Spleen (tissue), 11 donors: ENCODE data around the gene SUSD6. TPM values are rescaled to one million over a fixed set of nuclear protein-coding genes. Genes with fewer than 3 reads are reported as not detected.

Experiments used
- DNase-seq: peaks from one replicate; pipeline ENCODE4 v3.0.0-alpha.2; 2020
- H3K27ac ChIP-seq, 8 donors: fragments of 200-600 bp; sonication (generic) in 7 of 8; 1 replicate in 4 of 8; 2 replicates in 4 of 8; pipeline versions ENCODE4 v1.5.0 to v1.8.0; 2016 to 2021; ENCODE audit warnings: inconsistent platforms in 4 of 8, mild to moderate bottlenecking in 4 of 8, moderate library complexity in 1 of 8
- H3K27me3 ChIP-seq, 7 donors: fragments of 200-600 bp; sonication (generic) in 6 of 7; replicated peaks in 1 of 7; 1 replicate in 4 of 7; 2 replicates in 3 of 7; pipeline versions ENCODE4 v1.5.0 to v1.8.0; 2016 to 2021; ENCODE audit warnings: inconsistent platforms in 3 of 7, mild to moderate bottlenecking in 1 of 7
- H3K36me3 ChIP-seq, 6 donors: fragments of 200-600 bp; sonication (generic) in 5 of 6; 1 replicate in 4 of 6; 2 replicates in 2 of 6; pipeline versions ENCODE4 v1.5.0 to v1.8.0; 2016 to 2021; ENCODE audit warnings: inconsistent platforms in 2 of 6
- H3K4me1 ChIP-seq, 6 donors: fragments of 200-600 bp; sonication (generic) in 5 of 6; 1 replicate in 3 of 6; 2 replicates in 3 of 6; pipeline versions ENCODE4 v1.5.0 to v1.8.0; 2016 to 2021; ENCODE audit warnings: inconsistent platforms in 3 of 6
- H3K4me3 ChIP-seq, 8 donors: fragments of 200-600 bp; sonication (generic) in 7 of 8; 1 replicate in 4 of 8; 2 replicates in 4 of 8; pipeline versions ENCODE4 v1.5.0 to v1.8.0; 2016 to 2021; ENCODE audit warnings: inconsistent platforms in 4 of 8, mild to moderate bottlenecking in 4 of 8, moderate library complexity in 2 of 8
- H3K9me3 ChIP-seq, 8 donors: fragments of 200-600 bp; sonication (generic) in 7 of 8; 1 replicate in 4 of 8; 2 replicates in 4 of 8; pipeline versions ENCODE4 v1.5.0 to v1.8.0; 2016 to 2021; ENCODE audit warnings: inconsistent platforms in 4 of 8
- POLR2A ChIP-seq, 3 donors: fragments of 450-650 bp; IDR thresholded peaks; one replicate each; pipeline ENCODE4 v1.5.1; 2017; ENCODE audit warnings: antibody characterized with exemption in 3 of 3, mild to moderate bottlenecking in 1 of 3
- POLR2AphosphoS5 ChIP-seq, 3 donors: sonication (generic); formaldehyde crosslinking; IDR thresholded peaks; one replicate each; pipeline ENCODE4 v1.5.1; 2017; ENCODE audit warnings: antibody characterized with exemption in 3 of 3
- WGBS, 5 donors: extraction: QIAGEN DNeasy Blood & Tissue Kit in 3 of 5; methylation state at CpG; one replicate each; pipeline versions ENCODE4 v1.1.5 to v1.1.7; 2013 to 2018; 5-methylcytosine and 5-hydroxymethylcytosine counted together
- intact Hi-C: fragments of 100-400 bp; cut with DNase I; formaldehyde crosslinking; loops from one replicate; pipeline ENCODE4 v1.15.0; 2023; ENCODE audit warnings: low total_unique reads
- polyA plus RNA-seq, 3 donors: library from polyadenylated mRNA; stranded (reverse); fragments of 200-250 nt; gene quantifications; one replicate each; pipeline ENCODE4 v1.2.1, GENCODE V29; 2013
- total RNA-seq, 7 donors: library from RNA; depleted of rRNA in 3 of 7; stranded (reverse); fragments of >200 nt in 3 of 7; fragmentation: NEBNext Ultra II Directional in 4 of 7; extraction: Animal tissue kit (Norgen Biotek cat#: 25700) in 4 of 7; gene quantifications; one replicate each; pipeline versions ENCODE4 v1.1.0 to v1.2.1, GENCODE V29; 2016 to 2021
- TF ChIP-seq, protein P1 (sequence below), 11 experiments: fragments of 200-600 bp in 7 of 11; fragments of 450-650 bp in 4 of 11; sonication (generic) in 4 of 11; IDR thresholded peaks in 8 of 11; conservative IDR thresholded peaks in 3 of 11; 1 replicate in 7 of 11; 2 replicates in 4 of 11; pipeline versions ENCODE4 v1.4.0 to v1.8.0; 2016 to 2021; ENCODE audit warnings: antibody characterized with exemption in 11 of 11, inconsistent platforms in 4 of 11, mild to moderate bottlenecking in 1 of 11
- donor health status: healthy with polysubstance abuse.
- donor health status: DM: no; HTN: no; CAD: no; lungs with moderate emphysema.
- donor health status: DM: no; HTN: no; CAD: no.
- donor health status: Bipolar disorder and iron deficiency.
- donor health status: healthy.
- donor health status: DM: no; HTN: no; CAD: no.
- donor health status: DM: yes; HTN: yes; CAD: no.

The SUSD6 gene
- total and polyA plus RNA-seq, 10 donors: 10.7 to 120 (median 86.4) TPM

DNA sequence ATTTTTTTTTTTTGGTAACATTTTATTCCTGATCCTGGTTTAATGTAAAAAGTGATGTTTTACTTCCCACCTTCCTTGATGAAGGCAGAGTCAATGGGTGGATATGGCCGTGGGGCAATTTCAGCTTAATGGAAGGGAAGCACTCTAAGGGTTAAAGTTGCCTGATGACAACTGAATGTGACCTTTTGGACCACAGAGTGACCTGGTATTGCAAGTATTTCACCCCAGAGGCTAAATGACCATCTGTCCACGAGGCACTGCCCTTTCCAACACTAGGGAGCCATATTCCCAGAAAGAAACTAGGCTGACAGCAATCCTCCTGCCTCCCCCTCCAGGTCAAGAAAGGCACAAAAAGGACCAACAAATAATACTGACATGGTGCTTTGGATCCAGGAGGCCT lies 41.5 kb upstream of the SUSD6 start:
- Histone ChIP-seq H3K36me3 (no peaks in the 10 kb centered on the region), H3K4me1 (peaks cover 13 to 39% (median 36%) of the 10 kb centered on the region in 6 donors), H3K4me3 (no peak overlapping the region), H3K9me3 (no peaks in the 10 kb centered on the region), H3K27me3 (peaks cover 5 to 98% (median 85%) of the 10 kb centered on the region in 7 donors), H3K27ac (no peak overlapping the region)
- WGBS, 5 donors: 49 to 60% (median 56%) methylated on average over 2 of the region's 2 CpGs
- TF ChIP-seq, protein P1, sequence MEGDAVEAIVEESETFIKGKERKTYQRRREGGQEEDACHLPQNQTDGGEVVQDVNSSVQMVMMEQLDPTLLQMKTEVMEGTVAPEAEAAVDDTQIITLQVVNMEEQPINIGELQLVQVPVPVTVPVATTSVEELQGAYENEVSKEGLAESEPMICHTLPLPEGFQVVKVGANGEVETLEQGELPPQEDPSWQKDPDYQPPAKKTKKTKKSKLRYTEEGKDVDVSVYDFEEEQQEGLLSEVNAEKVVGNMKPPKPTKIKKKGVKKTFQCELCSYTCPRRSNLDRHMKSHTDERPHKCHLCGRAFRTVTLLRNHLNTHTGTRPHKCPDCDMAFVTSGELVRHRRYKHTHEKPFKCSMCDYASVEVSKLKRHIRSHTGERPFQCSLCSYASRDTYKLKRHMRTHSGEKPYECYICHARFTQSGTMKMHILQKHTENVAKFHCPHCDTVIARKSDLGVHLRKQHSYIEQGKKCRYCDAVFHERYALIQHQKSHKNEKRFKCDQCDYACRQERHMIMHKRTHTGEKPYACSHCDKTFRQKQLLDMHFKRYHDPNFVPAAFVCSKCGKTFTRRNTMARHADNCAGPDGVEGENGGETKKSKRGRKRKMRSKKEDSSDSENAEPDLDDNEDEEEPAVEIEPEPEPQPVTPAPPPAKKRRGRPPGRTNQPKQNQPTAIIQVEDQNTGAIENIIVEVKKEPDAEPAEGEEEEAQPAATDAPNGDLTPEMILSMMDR (IDR thresholded peaks at IDR 0.05 in 8 of 11, conservative IDR thresholded peaks at IDR 0.05 in 3 of 11): no peak
- TF ChIP-seq POLR2AphosphoS5 (IDR thresholded peaks at IDR 0.05): no peak
- TF ChIP-seq POLR2A (IDR thresholded peaks at IDR 0.05): no peak
- DNase-seq: no peak
- intact Hi-C loops: loop anchor here (10.0 kb wide), 1 partner anchor 325 kb away; no protein-coding TSS in a partner anchor

DNA sequence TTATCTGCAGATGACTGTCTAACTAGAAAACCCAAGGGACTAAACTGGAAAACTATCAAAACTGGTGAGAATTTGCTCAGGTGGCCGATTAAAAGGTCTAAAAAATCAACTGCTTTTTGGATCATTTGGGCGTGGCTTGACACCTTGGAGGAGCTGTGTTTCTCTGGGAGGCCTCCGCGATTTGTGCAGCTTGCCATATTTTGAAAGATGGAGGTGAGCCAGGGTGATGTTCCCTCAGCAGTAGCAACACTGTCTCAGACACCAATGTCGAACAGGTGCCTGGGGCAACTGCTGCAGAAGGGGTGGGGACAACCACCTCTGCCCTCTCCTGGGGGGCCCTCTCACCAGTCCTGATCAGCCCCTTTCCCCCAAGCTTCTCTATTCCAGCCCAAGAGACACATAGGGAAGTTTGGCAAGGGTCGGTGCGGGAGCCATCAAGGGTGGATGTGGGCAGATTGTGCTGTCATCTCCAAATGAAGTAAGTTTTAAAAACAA lies 40.5 kb upstream of the SUSD6 start:
- Histone ChIP-seq H3K27me3 (peaks cover 5 to 98% (median 83%) of the 10 kb centered on the region in 7 donors), H3K27ac (no peak overlapping the region), H3K4me1 (peaks cover 13 to 42% (median 37%) of the 10 kb centered on the region in 6 donors), H3K4me3 (peak overlapping the region in 1 of 8 donors; percentile 30), H3K9me3 (no peaks in the 10 kb centered on the region), H3K36me3 (no peaks in the 10 kb centered on the region)
- intact Hi-C loops: loop anchor here (10.0 kb wide), 1 partner anchor 326 kb away; no protein-coding TSS in a partner anchor
- 76 to 85% (median 80%) methylated on average over 6 to 7 of the region's 7 CpGs for WGBS, 5 donors
- no peak for TF ChIP-seq POLR2A (IDR thresholded peaks at IDR 0.05)
- TF ChIP-seq, protein P1 (IDR thresholded peaks at IDR 0.05 in 8 of 11, conservative IDR thresholded peaks at IDR 0.05 in 3 of 11): no peak
- no peak for TF ChIP-seq POLR2AphosphoS5 (IDR thresholded peaks at IDR 0.05)
- DNase-seq: no peak

DNA sequence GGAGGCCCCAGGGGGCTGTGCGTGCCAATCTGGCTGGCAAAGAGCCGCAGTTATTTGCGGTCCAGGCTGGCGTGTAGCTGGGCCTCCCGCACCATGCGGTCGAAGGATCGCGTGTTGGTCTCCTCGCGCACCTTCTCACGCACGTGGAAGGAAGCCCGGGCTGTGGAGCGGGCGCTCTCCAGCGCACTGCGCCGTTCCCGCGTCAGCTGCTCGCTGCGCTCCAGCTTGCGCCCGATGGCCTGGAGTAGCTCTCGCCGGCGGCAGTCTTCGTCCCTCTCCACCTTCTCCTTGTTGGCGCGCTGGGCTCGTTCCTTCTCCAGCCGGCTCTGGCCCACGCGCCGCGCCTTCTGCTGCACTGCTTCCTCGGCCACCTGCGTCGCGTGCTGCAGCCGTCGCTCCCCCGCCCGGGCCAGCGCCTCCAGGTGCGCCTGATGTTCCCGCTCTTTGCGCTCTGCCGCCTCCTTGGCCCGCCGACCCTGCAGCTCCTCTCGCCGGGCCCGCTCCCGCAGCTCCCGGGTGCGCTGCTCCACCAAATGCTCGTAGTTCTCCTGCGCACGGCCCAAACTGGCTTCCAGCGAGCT lies 39.9 kb upstream of the SUSD6 start:
- peaks cover 5 to 100% (median 77%) of the 10 kb centered on the region in 7 donors for H3K27me3 ChIP-seq
- peaks cover 13 to 42% (median 37%) of the 10 kb centered on the region in 6 donors for H3K4me1 ChIP-seq
- H3K36me3 ChIP-seq: no peaks in the 10 kb centered on the region
- no peaks in the 10 kb centered on the region for H3K9me3 ChIP-seq
- no peak for DNase-seq
- 17 to 30% (median 19%) methylated on average over 52 to 62 of the region's 62 CpGs for WGBS, 5 donors
- intact Hi-C loops: loop anchor here (10.0 kb wide), 1 partner anchor 327 kb away; no protein-coding TSS in a partner anchor
- H3K27ac ChIP-seq: no peak overlapping the region
- TF ChIP-seq POLR2AphosphoS5 (IDR thresholded peaks at IDR 0.05): no peak
- no peak for TF ChIP-seq POLR2A (IDR thresholded peaks at IDR 0.05)
- TF ChIP-seq, protein P1 (IDR thresholded peaks at IDR 0.05 in 8 of 11, conservative IDR thresholded peaks at IDR 0.05 in 3 of 11): no peak
- H3K4me3 ChIP-seq: peak overlapping the region in 7 of 8 donors; percentile 30 to 69 (median 44)
